ENCODE results near the gene MYO15A. TPM values are rescaled to one million over a fixed set of nuclear protein-coding genes. Genes with fewer than 3 reads are reported as not detected.

The MYO15A gene
- total RNA-seq, 1 donor from 2014 or later, result 1.8 TPM

DNA sequence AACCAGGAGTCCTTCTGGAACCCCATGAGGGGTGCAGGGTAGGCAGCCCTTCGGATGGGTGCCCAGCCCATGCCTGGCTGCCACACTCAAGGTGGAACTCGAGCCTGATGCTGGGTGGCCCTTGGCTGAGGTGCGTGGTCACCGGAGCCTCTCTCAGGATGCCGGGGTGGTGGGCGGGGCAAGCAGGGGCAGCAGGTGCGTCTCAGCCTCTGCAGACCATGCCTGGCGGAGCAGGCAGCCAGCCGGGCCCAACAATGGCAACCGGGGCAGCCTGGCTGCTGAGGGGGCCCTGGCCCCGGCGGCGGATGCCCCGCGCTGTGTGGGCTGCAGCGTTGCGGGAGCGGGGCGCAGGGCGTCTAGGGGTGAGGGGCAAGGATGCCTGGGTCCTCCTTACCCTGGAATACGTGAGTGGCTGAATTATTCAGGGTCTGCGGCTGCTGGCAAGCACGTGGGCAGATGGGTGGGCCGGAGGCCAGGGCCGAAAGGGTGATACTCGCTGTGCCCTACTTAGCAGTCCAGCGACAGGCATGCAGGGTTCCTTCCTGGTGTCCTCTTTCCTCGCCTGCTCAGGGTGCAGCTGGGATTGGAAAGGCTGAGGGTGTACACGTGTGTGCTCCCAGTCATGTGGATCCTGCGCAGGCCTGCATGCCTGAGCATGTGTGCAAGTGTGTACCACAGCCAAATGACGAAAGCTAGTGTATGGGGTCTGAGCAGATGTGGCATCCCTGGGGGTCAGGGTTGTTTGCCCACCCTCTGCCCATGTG lies 14.6 kb downstream of the MYO15A start:
- TF ChIP-seq, protein P1, sequence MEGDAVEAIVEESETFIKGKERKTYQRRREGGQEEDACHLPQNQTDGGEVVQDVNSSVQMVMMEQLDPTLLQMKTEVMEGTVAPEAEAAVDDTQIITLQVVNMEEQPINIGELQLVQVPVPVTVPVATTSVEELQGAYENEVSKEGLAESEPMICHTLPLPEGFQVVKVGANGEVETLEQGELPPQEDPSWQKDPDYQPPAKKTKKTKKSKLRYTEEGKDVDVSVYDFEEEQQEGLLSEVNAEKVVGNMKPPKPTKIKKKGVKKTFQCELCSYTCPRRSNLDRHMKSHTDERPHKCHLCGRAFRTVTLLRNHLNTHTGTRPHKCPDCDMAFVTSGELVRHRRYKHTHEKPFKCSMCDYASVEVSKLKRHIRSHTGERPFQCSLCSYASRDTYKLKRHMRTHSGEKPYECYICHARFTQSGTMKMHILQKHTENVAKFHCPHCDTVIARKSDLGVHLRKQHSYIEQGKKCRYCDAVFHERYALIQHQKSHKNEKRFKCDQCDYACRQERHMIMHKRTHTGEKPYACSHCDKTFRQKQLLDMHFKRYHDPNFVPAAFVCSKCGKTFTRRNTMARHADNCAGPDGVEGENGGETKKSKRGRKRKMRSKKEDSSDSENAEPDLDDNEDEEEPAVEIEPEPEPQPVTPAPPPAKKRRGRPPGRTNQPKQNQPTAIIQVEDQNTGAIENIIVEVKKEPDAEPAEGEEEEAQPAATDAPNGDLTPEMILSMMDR (conservative IDR thresholded peaks at IDR 0.05), result no peak
- Mint-ChIP-seq H3K27ac (no peak overlapping the region), H3K4me3 (no peak overlapping the region), H3K27me3 (no peaks in the 10 kb centered on the region), H3K9me3 (no peaks in the 10 kb centered on the region), H3K36me3 (no peaks in the 10 kb centered on the region), H3K4me1 (ENCODE audit: unreplicated experiment) (no peaks in the 10 kb centered on the region)
- no peak for DNase-seq (ENCODE audit: extremely low spot score, unreplicated experiment)

DNA sequence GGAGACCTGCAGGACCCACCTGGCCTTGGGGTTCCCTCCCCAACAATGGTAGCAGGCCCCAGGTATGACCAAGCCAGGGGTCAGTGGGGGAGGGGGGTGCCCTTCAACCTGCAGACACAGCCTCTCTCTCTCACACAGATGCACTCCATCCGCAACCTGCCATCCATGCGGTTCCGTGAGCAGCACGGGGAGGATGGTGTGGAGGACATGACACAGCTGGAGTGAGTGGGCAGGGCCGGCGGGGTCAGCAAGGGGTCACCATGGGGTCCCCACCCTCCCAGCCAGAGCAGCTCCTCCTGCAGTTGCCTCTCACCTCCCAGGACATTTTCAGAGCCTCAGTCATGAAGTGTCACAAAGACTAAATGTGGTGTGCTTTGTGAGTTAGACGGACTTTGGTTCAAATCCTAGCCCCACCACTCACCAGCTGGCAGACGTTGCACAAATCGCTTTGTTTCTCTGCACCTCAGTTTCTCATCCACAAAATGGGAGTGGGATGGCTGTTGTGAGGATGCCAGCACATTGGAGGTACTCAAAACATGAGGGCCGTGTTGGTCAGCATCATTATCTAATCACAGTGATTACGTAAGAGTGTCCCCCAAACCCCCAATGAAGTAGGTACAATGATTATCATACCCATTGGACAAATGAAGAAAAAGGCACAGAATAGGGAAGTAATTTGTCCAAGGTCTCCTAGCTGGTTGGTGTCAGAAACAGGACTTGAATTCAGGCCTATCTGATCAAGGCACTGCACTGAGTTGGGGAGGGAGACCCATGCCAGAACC lies 16.0 kb downstream of the MYO15A start:
- Mint-ChIP-seq H3K4me3 (no peak overlapping the region), H3K27me3 (no peaks in the 10 kb centered on the region), H3K9me3 (no peaks in the 10 kb centered on the region), H3K4me1 (ENCODE audit: unreplicated experiment) (no peaks in the 10 kb centered on the region), H3K36me3 (no peaks in the 10 kb centered on the region), H3K27ac (no peak overlapping the region)
- TF ChIP-seq, protein P1 (conservative IDR thresholded peaks at IDR 0.05), result no peak
- DNase-seq (ENCODE audit: extremely low spot score, unreplicated experiment), result no peak

DNA sequence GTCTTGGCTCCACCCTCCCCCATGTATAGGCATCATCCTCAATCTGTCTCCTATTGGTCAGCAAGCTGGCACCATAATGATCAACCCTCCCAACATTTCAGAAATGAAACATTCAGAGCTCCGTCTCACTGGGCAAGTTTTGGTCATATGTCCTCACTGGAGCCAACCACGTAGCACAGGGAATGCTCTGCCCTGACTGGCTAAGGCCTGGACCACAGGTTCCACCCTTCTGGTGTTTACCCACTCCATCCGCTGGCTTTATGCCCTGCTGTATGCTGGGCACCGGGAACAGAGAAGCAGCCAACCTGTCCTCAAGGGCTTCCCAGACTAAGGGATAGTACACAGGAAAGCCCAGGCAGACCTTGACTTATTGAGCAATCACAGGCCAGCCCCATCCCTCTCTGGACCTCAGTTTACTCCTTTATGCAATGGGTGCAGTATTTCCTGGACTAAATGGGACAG lies 20.5 kb downstream of the MYO15A start:
- H3K4me1 Mint-ChIP-seq (ENCODE audit: unreplicated experiment), result no peaks in the 10 kb centered on the region
- DNase-seq (ENCODE audit: extremely low spot score, unreplicated experiment), result no peak
- H3K27ac Mint-ChIP-seq, result no peak overlapping the region

DNA sequence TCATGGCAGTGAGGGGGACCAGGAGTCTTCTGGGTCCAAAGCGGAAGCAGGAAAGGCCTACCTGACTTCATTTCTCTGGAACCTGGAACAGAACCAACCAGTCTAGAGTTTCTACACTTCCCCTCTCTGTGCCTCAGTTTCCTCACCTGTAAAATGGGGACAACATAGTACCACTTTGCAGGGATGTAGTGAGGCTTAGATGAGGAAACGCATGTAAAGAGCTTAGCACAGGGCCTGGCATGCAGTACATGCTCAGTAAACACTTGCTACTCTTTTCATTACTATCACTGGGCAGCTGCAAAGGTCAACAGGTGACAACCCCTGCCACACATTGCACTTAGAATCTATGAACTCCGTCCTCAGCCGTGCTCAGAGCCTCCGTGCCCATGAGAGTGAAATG lies 24.2 kb downstream of the MYO15A start:
- H3K27me3 Mint-ChIP-seq, result no peaks in the 10 kb centered on the region
- no peak overlapping the region for H3K27ac Mint-ChIP-seq
- H3K4me1 Mint-ChIP-seq (ENCODE audit: unreplicated experiment), result no peaks in the 10 kb centered on the region
- DNase-seq (ENCODE audit: extremely low spot score, unreplicated experiment), result no peak
- no peaks in the 10 kb centered on the region for H3K36me3 Mint-ChIP-seq
- H3K9me3 Mint-ChIP-seq, result no peaks in the 10 kb centered on the region
- TF ChIP-seq, protein P1 (conservative IDR thresholded peaks at IDR 0.05), result no peak
- no peak overlapping the region for H3K4me3 Mint-ChIP-seq

More for the DNA sequence above, 20.5 kb downstream of the MYO15A start:
- TF ChIP-seq, protein P1 (conservative IDR thresholded peaks at IDR 0.05), result no peak
- H3K27me3 Mint-ChIP-seq, result no peaks in the 10 kb centered on the region
- H3K36me3 Mint-ChIP-seq, result no peaks in the 10 kb centered on the region
- no peaks in the 10 kb centered on the region for H3K9me3 Mint-ChIP-seq
- no peak overlapping the region for H3K4me3 Mint-ChIP-seq

DNA sequence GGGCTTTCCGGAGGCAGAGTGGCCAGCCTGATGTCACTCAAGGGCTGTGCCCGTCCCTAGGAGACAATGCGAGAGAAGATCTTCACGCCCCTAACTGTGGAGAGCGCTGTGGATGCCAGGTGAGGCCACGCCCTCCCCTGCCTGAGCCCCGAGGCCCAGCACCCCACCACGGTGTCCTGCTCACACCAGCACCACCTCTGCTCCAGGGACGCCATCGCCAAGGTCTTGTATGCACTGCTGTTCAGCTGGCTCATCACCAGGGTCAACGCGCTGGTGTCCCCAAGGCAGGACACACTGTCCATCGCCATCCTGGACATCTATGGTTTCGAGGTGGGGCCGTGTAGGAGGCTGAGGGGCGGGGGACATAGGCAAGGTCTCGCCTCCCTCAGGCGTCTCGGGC lies 27.8 kb downstream of the MYO15A start:
- no peaks in the 10 kb centered on the region for H3K27me3 Mint-ChIP-seq
- H3K4me1 Mint-ChIP-seq (ENCODE audit: unreplicated experiment), result peaks cover 8% of the 10 kb centered on the region
- no peaks in the 10 kb centered on the region for H3K36me3 Mint-ChIP-seq
- no peaks in the 10 kb centered on the region for H3K9me3 Mint-ChIP-seq
- H3K27ac Mint-ChIP-seq, result peak overlapping the region; percentile 39
- no peak for DNase-seq (ENCODE audit: extremely low spot score, unreplicated experiment)
- no peak overlapping the region for H3K4me3 Mint-ChIP-seq
- TF ChIP-seq, protein P1 (conservative IDR thresholded peaks at IDR 0.05), result no peak
